HEK293 (cell line): ENCODE data around the gene MLLT3.

Source experiments
- CTCF ChIA-PET: fragments of 350-600 bp; formaldehyde crosslinking; extraction: SDS; loops from one replicate; lab custom pipeline; 2021; ENCODE audit warnings: antibody characterized with exemption; lab: Yijun Ruan, JAX
- POLR2A ChIA-PET: fragments of 300-600 bp; formaldehyde crosslinking; extraction: SDS; loops from one replicate; lab custom pipeline; 2020; ENCODE audit warnings: antibody characterized with exemption, inconsistent platforms; lab: Yijun Ruan, JAX
- H3K27ac ChIP-seq: fragments of 200-500 bp; sonication (Bioruptor generic); 2 replicates; pipeline ENCODE4 v1.5.1; 2014; ENCODE audit warnings: low read depth, low read length, control low read depth, inconsistent platforms; ENCODE audit errors: extremely low read depth
- H3K36me3 ChIP-seq, 2 experiments: fragments of 200-500 bp in 1 of 2; sonication (Bioruptor generic) in 1 of 2; 1 replicate in 1 of 2; 2 replicates in 1 of 2; pipeline ENCODE4 v1.5.1; 2014 to 2017; ENCODE audit warnings: inconsistent platforms in 2 of 2, low read length in 2 of 2; ENCODE audit not compliant: control insufficient read depth in 2 of 2, insufficient read depth in 1 of 2
- H3K4me1 ChIP-seq: fragments of 200-500 bp; sonication (Bioruptor generic); 2 replicates; pipeline ENCODE4 v1.5.1; 2014; ENCODE audit warnings: mild to moderate bottlenecking, low read length, inconsistent platforms; ENCODE audit not compliant: control insufficient read depth, insufficient read depth
- H3K4me3 ChIP-seq: 2 replicates; pipeline ENCODE4 v1.5.1; 2011; ENCODE audit warnings: low read depth, mild to moderate bottlenecking, control low read depth, low read length, moderate library complexity
- H3K9me3 ChIP-seq: fragments of 200-500 bp; sonication (Bioruptor generic); 2 replicates; pipeline ENCODE4 v1.5.1; 2014; ENCODE audit warnings: low read depth, low read length, inconsistent platforms; ENCODE audit not compliant: control insufficient read depth, insufficient read depth
- ATF2 ChIP-seq: fragments of 450-650 bp; formaldehyde crosslinking; IDR thresholded peaks from 2 replicates; pipeline ENCODE4 v1.5.1; 2016; ENCODE audit warnings: missing biosample characterization, missing genetic modification characterization, low read depth
- HOXD13 ChIP-seq: sonication (generic); formaldehyde crosslinking; IDR thresholded peaks from 2 replicates; pipeline ENCODE4 v1.8.0; 2022; ENCODE audit warnings: missing genetic modification reagents, borderline replicate concordance
- KLF7 ChIP-seq: fragments of 450-650 bp; formaldehyde crosslinking; IDR thresholded peaks from 2 replicates; pipeline ENCODE4 v1.5.1; 2016; ENCODE audit warnings: missing biosample characterization, missing genetic modification characterization, borderline replicate concordance
- KLF9 ChIP-seq: fragments of 450-650 bp; formaldehyde crosslinking; IDR thresholded peaks from 2 replicates; pipeline ENCODE4 v1.5.1; 2016; ENCODE audit warnings: missing biosample characterization, missing genetic modification characterization, low read depth
- OSR2 ChIP-seq: fragments of 450-650 bp; formaldehyde crosslinking; IDR thresholded peaks from 2 replicates; pipeline ENCODE4 v1.5.1; 2016; ENCODE audit warnings: missing biosample characterization, missing genetic modification characterization
- RBAK ChIP-seq: fragments of 450-650 bp; formaldehyde crosslinking; IDR thresholded peaks from 2 replicates; pipeline ENCODE4 v1.5.1; 2016; ENCODE audit warnings: missing biosample characterization, missing genetic modification characterization
- SP3 ChIP-seq: fragments of 450-650 bp; formaldehyde crosslinking; IDR thresholded peaks from 2 replicates; pipeline ENCODE4 v1.5.1; 2016; ENCODE audit warnings: missing biosample characterization, missing genetic modification characterization
- TRIM28 ChIP-seq: IDR thresholded peaks from 2 replicates; pipeline ENCODE4 v1.6.1; 2011; ENCODE audit warnings: low read length, control low read depth, borderline replicate concordance
- ZBTB1 ChIP-seq: fragments of 450-650 bp; formaldehyde crosslinking; IDR thresholded peaks from 2 replicates; pipeline ENCODE4 v1.5.1; 2016; ENCODE audit warnings: missing biosample characterization, missing genetic modification characterization
- ZBTB21 ChIP-seq: fragments of 450-650 bp; formaldehyde crosslinking; IDR thresholded peaks from 2 replicates; pipeline ENCODE4 v1.5.1; 2017; ENCODE audit warnings: missing biosample characterization, missing genetic modification characterization
- ZBTB7A ChIP-seq: fragments of 450-650 bp; formaldehyde crosslinking; IDR thresholded peaks from 2 replicates; pipeline ENCODE4 v1.5.1; 2016; ENCODE audit warnings: low read depth, missing biosample characterization, missing genetic modification characterization
- ZNF169 ChIP-seq: fragments of 450-650 bp; formaldehyde crosslinking; IDR thresholded peaks from 2 replicates; pipeline ENCODE4 v1.5.1; 2016; ENCODE audit warnings: missing biosample characterization, missing genetic modification characterization
- ZNF302 ChIP-seq: fragments of 450-650 bp; formaldehyde crosslinking; IDR thresholded peaks from 2 replicates; pipeline ENCODE4 v1.5.1; 2016; ENCODE audit warnings: missing biosample characterization, missing genetic modification characterization, low read depth
- ZNF366 ChIP-seq: fragments of 450-650 bp; formaldehyde crosslinking; conservative IDR thresholded peaks from 2 replicates; pipeline ENCODE4 v1.5.1; 2016; ENCODE audit warnings: missing biosample characterization, missing genetic modification characterization
- ZNF530 ChIP-seq: fragments of 450-650 bp; formaldehyde crosslinking; IDR thresholded peaks from 2 replicates; pipeline ENCODE4 v1.5.1; 2016; ENCODE audit warnings: low read depth, missing biosample characterization, missing genetic modification characterization
- ZNF555 ChIP-seq: fragments of 450-650 bp; formaldehyde crosslinking; conservative IDR thresholded peaks from 2 replicates; pipeline ENCODE4 v1.5.1; 2017; ENCODE audit warnings: missing biosample characterization, mild to moderate bottlenecking, missing genetic modification characterization, inconsistent platforms
- ZNF561 ChIP-seq: fragments of 450-650 bp; IDR thresholded peaks from 2 replicates; pipeline ENCODE4 v1.5.1; 2018; ENCODE audit warnings: missing biosample characterization, missing genetic modification characterization, borderline replicate concordance
- ZNF623 ChIP-seq: fragments of 450-650 bp; formaldehyde crosslinking; IDR thresholded peaks from 2 replicates; pipeline ENCODE4 v1.5.1; 2016; ENCODE audit warnings: missing biosample characterization, missing genetic modification characterization
- ZNF629 ChIP-seq: fragments of 450-650 bp; formaldehyde crosslinking; IDR thresholded peaks from 2 replicates; pipeline ENCODE4 v1.5.1; 2017; ENCODE audit warnings: missing biosample characterization, missing genetic modification characterization
- ZNF660 ChIP-seq: fragments of 450-650 bp; IDR thresholded peaks from 2 replicates; pipeline ENCODE4 v1.5.1; 2018; ENCODE audit warnings: missing biosample characterization, mild to moderate bottlenecking, missing genetic modification characterization
- ZNF768 ChIP-seq: fragments of 450-650 bp; formaldehyde crosslinking; IDR thresholded peaks from 2 replicates; pipeline ENCODE4 v1.5.1; 2018; ENCODE audit warnings: missing biosample characterization, mild to moderate bottlenecking, missing genetic modification characterization
- ZNF791 ChIP-seq: fragments of 450-650 bp; formaldehyde crosslinking; IDR thresholded peaks from 2 replicates; pipeline ENCODE4 v1.5.1; 2016; ENCODE audit warnings: missing biosample characterization, missing genetic modification characterization
- ZNF792 ChIP-seq: fragments of 450-650 bp; formaldehyde crosslinking; IDR thresholded peaks from 2 replicates; pipeline ENCODE4 v1.5.1; 2016; ENCODE audit warnings: missing biosample characterization, missing genetic modification characterization
- ZNF830 ChIP-seq: fragments of 450-650 bp; IDR thresholded peaks from 2 replicates; pipeline ENCODE4 v1.5.0; 2018; ENCODE audit warnings: missing biosample characterization, missing genetic modification characterization, low read depth, mild to moderate bottlenecking, moderate library complexity

MLLT3 gene

GRCh38 chr9:20504930-20505329 lies 117.4 kb downstream of the MLLT3 start:
- POLR2A ChIA-PET, result no interaction called here
- Histone ChIP-seq H3K9me3 (no peaks in the 10 kb centered on the region), H3K4me3 (no peak overlapping the region), H3K36me3 (no peaks in the 10 kb centered on the region)
- TF ChIP-seq ZNF830 (tag by site-specific recombination) (no peak), ZBTB21 (no peak), ZBTB1 (tag by site-specific recombination) (no peak)
- TF ChIP-seq, all 188 proteins: peak for 0
- peaks cover 7% of the 10 kb centered on the region; the same call in 1 of the 2 replicates for H3K4me1 ChIP-seq
- CTCF ChIA-PET, result interaction anchor here (0.7 kb wide), 3 partner anchors 12 to 327 kb away, joined by 3 to 4 read pairs (median 4); no protein-coding TSS in a partner anchor
- H3K27ac ChIP-seq, result no peak overlapping the region

GRCh38 chr9:20500101-20500500 lies 122.2 kb downstream of the MLLT3 start:
- Histone ChIP-seq H3K27ac (no peak overlapping the region), H3K4me3 (no peak overlapping the region), H3K4me1 (peaks cover 19% of the 10 kb centered on the region), H3K36me3 (no peaks in the 10 kb centered on the region)
- ChIA-PET POLR2A (interaction anchor here (0.6 kb wide), 1 partner anchor 1006 kb away, joined by 6 read pairs; no protein-coding TSS in a partner anchor), CTCF (interaction anchor here (0.6 to 1.9 kb wide), 5 partner anchors 10 to 1795 kb away, joined by 3 to 7 read pairs (median 4); no protein-coding TSS in a partner anchor)
- no peak for TF ChIP-seq ZNF660 (tag by site-specific recombination)
- TF ChIP-seq ZNF623 (tag by site-specific recombination), result no peak
- no peak for TF ChIP-seq RBAK (tag by site-specific recombination)
- no peak for TF ChIP-seq ZNF561
- TF ChIP-seq ZBTB7A (tag by site-specific recombination), result no peak
- no peak for TF ChIP-seq ZNF791
- TF ChIP-seq KLF9 (tag by site-specific recombination), result no peak
- no peak for TF ChIP-seq ZNF768 (tag by site-specific recombination)
- TF ChIP-seq ZNF555 (tag by site-specific recombination), result no peak
- no peak for TF ChIP-seq ZNF302 (tag by site-specific recombination)
- TF ChIP-seq ZNF169, result no peak
- TF ChIP-seq HOXD13 (CRISPR knock-in tag), result no peak
- TF ChIP-seq SP3, result no peak
- no peak for TF ChIP-seq TRIM28
- no peak for TF ChIP-seq ZNF530 (tag by site-specific recombination)
- no peak for TF ChIP-seq OSR2
- TF ChIP-seq, all 188 proteins: peak for 0
- no peaks in the 10 kb centered on the region for H3K9me3 ChIP-seq

- Histone ChIP-seq H3K36me3 (no peaks in the 10 kb centered on the region), H3K9me3 (no peaks in the 10 kb centered on the region), H3K27ac (no peak overlapping the region), H3K4me1 (peaks cover 24% of the 10 kb centered on the region)
- ChIA-PET CTCF (interaction anchor here (1.9 kb wide), 1 partner anchor 26 kb away, joined by 7 read pairs; no protein-coding TSS in a partner anchor), POLR2A (no interaction called here)
- peak; percentile 74 for TF ChIP-seq ZNF629 (tag by site-specific recombination)
- peak; percentile 83 for TF ChIP-seq ATF2
- peak; percentile 37; the same call in 1 of the 2 replicates for TF ChIP-seq ZNF366
- TF ChIP-seq KLF7 (tag by site-specific recombination), result no peak
- no peak for TF ChIP-seq ZNF302 (tag by site-specific recombination)
- TF ChIP-seq ZNF792, result no peak
- TF ChIP-seq, all 188 proteins: peak for 3
- no peak overlapping the region for H3K4me3 ChIP-seq
Measured at GRCh38 chr9:20499013-20499412, 123.3 kb downstream of the MLLT3 start.
